Fibroblast of lung (primary cell): Measurements from ENCODE around the gene NT5DC3. TPM values are rescaled to one million over a fixed set of nuclear protein-coding genes. Genes with fewer than 3 reads are reported as not detected.

Experiments used
- DNase-seq, 2 donors: peaks; one replicate each; pipeline versions ENCODE4 v3.0.0 to v3.0.0-alpha.2; 2010; ENCODE audit warnings: low read depth in 2 of 2
- H2AFZ ChIP-seq: 2 replicates; pipeline ENCODE4 v1.5.1; 2012; ENCODE audit warnings: low read length, control low read depth, inconsistent platforms
- H3K27ac ChIP-seq: 2 replicates; pipeline ENCODE4 v1.5.1; 2011; ENCODE audit warnings: low read length, control low read depth; ENCODE audit not compliant: insufficient read depth
- H3K27me3 ChIP-seq: 2 replicates; pipeline ENCODE4 v1.5.1; 2011; ENCODE audit warnings: mild to moderate bottlenecking, low read length; ENCODE audit not compliant: control insufficient read depth, insufficient read depth
- H3K36me3 ChIP-seq: 2 replicates; pipeline ENCODE4 v1.5.1; 2011; ENCODE audit warnings: low read length; ENCODE audit not compliant: control insufficient read depth, insufficient read depth
- H3K4me1 ChIP-seq: 2 replicates; pipeline ENCODE4 v1.5.1; 2011; ENCODE audit warnings: low read length; ENCODE audit not compliant: control insufficient read depth, insufficient read depth; ENCODE audit errors: extremely low read depth
- H3K4me2 ChIP-seq: 2 replicates; pipeline ENCODE4 v1.5.1; 2011; ENCODE audit warnings: low read length, control low read depth; ENCODE audit not compliant: insufficient read depth; ENCODE audit errors: extremely low read depth
- H3K4me3 ChIP-seq, 4 experiments: fragments of 200-600 bp in 1 of 4; sonication (generic) in 1 of 4; replicated peaks in 1 of 4; 2 replicates each; pipeline ENCODE4 v1.5.1; 2011 to 2016; ENCODE audit warnings: low read length in 4 of 4, low read depth in 3 of 4, mild to moderate bottlenecking in 3 of 4, control low read depth in 2 of 4, inconsistent platforms in 1 of 4, mixed read lengths in 1 of 4; ENCODE audit not compliant: insufficient read depth in 1 of 4; ENCODE audit errors: control extremely low read depth in 1 of 4
- H3K79me2 ChIP-seq: 2 replicates; pipeline ENCODE4 v1.5.1; 2012; ENCODE audit warnings: mild to moderate bottlenecking, low read length, inconsistent platforms; ENCODE audit not compliant: control insufficient read depth, insufficient read depth
- H3K9ac ChIP-seq: 2 replicates; pipeline ENCODE4 v1.5.1; 2011; ENCODE audit warnings: mild to moderate bottlenecking, low read length, control low read depth; ENCODE audit not compliant: insufficient read depth
- H3K9me3 ChIP-seq: 2 replicates; pipeline ENCODE4 v1.5.1; 2012; ENCODE audit warnings: low read depth, low read length; ENCODE audit not compliant: control insufficient read depth, insufficient read depth
- H4K20me1 ChIP-seq: 2 replicates; pipeline ENCODE4 v1.5.1; 2011; ENCODE audit warnings: low read length; ENCODE audit not compliant: control insufficient read depth, insufficient read depth; ENCODE audit errors: extremely low read depth
- CTCF ChIP-seq, 2 donors: IDR thresholded peaks in 1 of 2; conservative IDR thresholded peaks in 1 of 2; 1 replicate in 1 of 2; 2 replicates in 1 of 2; pipeline ENCODE4 v1.5.1; 2011 to 2012; ENCODE audit warnings: low read length in 2 of 2, control low read depth in 1 of 2, inconsistent platforms in 1 of 2, low read depth in 1 of 2, mild to moderate bottlenecking in 1 of 2
- EZH2 ChIP-seq: IDR thresholded peaks from 2 replicates; pipeline ENCODE4 v1.5.1; 2012; ENCODE audit warnings: low read length, control low read depth, mild to moderate bottlenecking; ENCODE audit errors: missing control alignments
- polyA plus RNA-seq, 2 donors: library from polyadenylated mRNA; depleted of rRNA in 1 of 2; stranded (reverse) in 1 of 2; unstranded in 1 of 2; fragments of >200 nt; gene quantifications; 2 replicates each; pipeline ENCODE4 v1.2.1, GENCODE V29; 2011 to 2012; ENCODE audit warnings: missing spikeins in 1 of 2
- total RNA-seq: library from RNA; depleted of rRNA; stranded (reverse); fragments of >200 nt; gene quantifications from 2 replicates; pipeline ENCODE4 v1.2.1, GENCODE V29; 2014

NT5DC3 gene
- total and polyA plus RNA-seq, 2 donors (not counting 1 experiment from before 2014, with no cell fraction given): 4.1 to 10.4 TPM

GRCh38 chr12:103814436-103814835 is 26.6 kb downstream of the NT5DC3 start:
- H3K79me2 ChIP-seq: peaks cover 2% of the 10 kb centered on the region

DNA sequence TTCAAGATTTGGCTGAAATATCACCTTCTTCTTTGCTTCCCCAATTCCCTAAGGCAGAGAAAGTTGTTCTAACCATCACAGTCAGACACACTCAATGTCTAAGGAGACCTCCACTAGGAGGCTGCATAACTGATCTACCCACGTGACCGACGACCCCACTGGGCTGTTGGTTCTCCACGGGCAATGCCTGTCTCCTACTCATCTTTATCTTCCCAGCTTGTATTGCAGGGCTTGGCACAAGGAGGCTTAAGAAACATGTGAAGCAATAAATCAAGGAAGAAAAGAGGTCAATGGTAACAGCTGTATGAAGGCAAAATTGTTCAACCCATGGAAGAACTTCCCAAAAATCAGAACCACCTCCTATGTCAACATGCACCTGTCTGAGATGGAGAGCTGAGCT is 27.1 kb downstream of the NT5DC3 start:
- Histone ChIP-seq H3K4me1 (no peaks in the 10 kb centered on the region), H3K4me3 (no peak overlapping the region), H3K36me3 (no peaks in the 10 kb centered on the region), H4K20me1 (no peaks in the 10 kb centered on the region), H2AFZ (no peak overlapping the region), H3K9me3 (no peaks in the 10 kb centered on the region), H3K27ac (no peak overlapping the region), H3K79me2 (no peaks in the 10 kb centered on the region), H3K9ac (no peak overlapping the region), H3K4me2 (no peak overlapping the region), H3K27me3 (no peaks in the 10 kb centered on the region)
- DNase-seq: no peak
- TF ChIP-seq CTCF (conservative IDR thresholded peaks at IDR 0.05 in 1 of 2, IDR thresholded peaks at IDR 0.05 in 1 of 2; ENCODE audit: low read depth in 1 of 2, low read length in 2 of 2) (no peak), EZH2 (no peak)

More at GRCh38 chr12:103814436-103814835, 26.6 kb downstream of the NT5DC3 start:
- Histone ChIP-seq H3K27me3 (no peaks in the 10 kb centered on the region), H3K36me3 (no peaks in the 10 kb centered on the region), H4K20me1 (no peaks in the 10 kb centered on the region), H3K9ac (no peak overlapping the region), H3K27ac (no peak overlapping the region), H2AFZ (no peak overlapping the region), H3K4me2 (no peak overlapping the region), H3K9me3 (no peaks in the 10 kb centered on the region), H3K4me1 (no peaks in the 10 kb centered on the region), H3K4me3 (no peak overlapping the region)
- no peak for TF ChIP-seq CTCF (conservative IDR thresholded peaks at IDR 0.05 in 1 of 2, IDR thresholded peaks at IDR 0.05 in 1 of 2; ENCODE audit: low read depth in 1 of 2, low read length in 2 of 2)
- TF ChIP-seq EZH2: no peak
- peak in 1 of 2 donors; percentile 52 for DNase-seq

DNA sequence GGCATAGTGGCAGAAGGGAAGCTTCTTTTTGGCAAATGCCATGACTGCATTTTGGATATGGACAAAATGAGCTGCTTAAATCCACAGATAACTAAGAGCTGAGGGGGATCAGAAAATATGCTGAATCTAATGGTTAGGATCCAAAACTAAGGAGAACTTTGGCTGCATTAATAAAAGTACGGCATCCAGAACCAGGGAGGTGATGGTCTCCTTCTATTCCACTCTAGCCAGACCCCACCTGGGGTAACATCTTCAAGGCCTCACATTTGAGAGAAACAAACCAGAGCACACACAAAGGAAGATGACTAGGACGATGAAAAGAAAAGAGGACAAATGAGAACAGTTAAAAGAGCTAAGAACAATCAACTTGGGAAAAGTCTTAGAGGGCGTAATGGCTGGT is 27.6 kb downstream of the NT5DC3 start:
- no peak overlapping the region for H3K4me2 ChIP-seq
- H3K27me3 ChIP-seq: no peaks in the 10 kb centered on the region
- H3K4me3 ChIP-seq: no peak overlapping the region
- no peak for TF ChIP-seq EZH2
- TF ChIP-seq CTCF (conservative IDR thresholded peaks at IDR 0.05 in 1 of 2, IDR thresholded peaks at IDR 0.05 in 1 of 2; ENCODE audit: low read depth in 1 of 2, low read length in 2 of 2): no peak
- no peaks in the 10 kb centered on the region for H3K9me3 ChIP-seq
- no peaks in the 10 kb centered on the region for H3K36me3 ChIP-seq
- no peak for DNase-seq
- no peaks in the 10 kb centered on the region for H4K20me1 ChIP-seq
- no peak overlapping the region for H3K9ac ChIP-seq
- no peaks in the 10 kb centered on the region for H3K79me2 ChIP-seq
- H3K4me1 ChIP-seq: no peaks in the 10 kb centered on the region
- no peak overlapping the region for H3K27ac ChIP-seq
- no peak overlapping the region for H2AFZ ChIP-seq
